Activated naive CD4-positive, alpha-beta T cell treated with anti-CD3 and anti-CD28 coated beads for 36 hours (primary cell): Measurements from ENCODE around the gene POLR3B. TPM values are rescaled to one million over a fixed set of nuclear protein-coding genes. Genes with fewer than 3 reads are reported as not detected.

ENCODE experiments used
- CTCF ChIA-PET: fragments of 350-600 bp; sonication (Branson Sonifier 250); formaldehyde crosslinking; loops from one replicate; lab custom pipeline; 2021; ENCODE audit warnings: antibody characterized with exemption; lab: Charles Lee
- DNase-seq: peaks from one replicate; pipeline ENCODE4 v3.0.0-alpha.2; 2020
- H3K27ac Mint-ChIP-seq: one replicate; pipeline ENCODE4 v1.8.0; 2021; ENCODE audit warnings: mild to moderate bottlenecking, mixed read lengths
- H3K27me3 Mint-ChIP-seq: one replicate; pipeline ENCODE4 v1.8.0; 2021; ENCODE audit warnings: low read depth, mixed read lengths
- H3K36me3 Mint-ChIP-seq: one replicate; pipeline ENCODE4 v1.8.0; 2021; ENCODE audit warnings: low read depth, mixed read lengths
- H3K4me1 Mint-ChIP-seq: one replicate; pipeline ENCODE4 v1.8.0; 2021; ENCODE audit warnings: low read depth, mixed read lengths
- H3K4me3 Mint-ChIP-seq: one replicate; pipeline ENCODE4 v1.8.0; 2021; ENCODE audit warnings: mild to moderate bottlenecking, moderate library complexity, mixed read lengths
- H3K9me3 Mint-ChIP-seq: one replicate; pipeline ENCODE4 v1.8.0; 2021; ENCODE audit warnings: mixed read lengths
- intact Hi-C: fragments of 100-400 bp; cut with micrococcal nuclease; formaldehyde crosslinking; loops from one replicate; pipeline ENCODE4 v1.15.1; 2023
- total RNA-seq, 2 experiments: library from RNA; stranded (reverse); gene quantifications; one replicate each; pipeline ENCODE4 v1.2.3, GENCODE V29; 2021

The POLR3B gene
- total RNA-seq, 2 experiments from 2014 or later = 6.4 to 6.8 TPM

DNA sequence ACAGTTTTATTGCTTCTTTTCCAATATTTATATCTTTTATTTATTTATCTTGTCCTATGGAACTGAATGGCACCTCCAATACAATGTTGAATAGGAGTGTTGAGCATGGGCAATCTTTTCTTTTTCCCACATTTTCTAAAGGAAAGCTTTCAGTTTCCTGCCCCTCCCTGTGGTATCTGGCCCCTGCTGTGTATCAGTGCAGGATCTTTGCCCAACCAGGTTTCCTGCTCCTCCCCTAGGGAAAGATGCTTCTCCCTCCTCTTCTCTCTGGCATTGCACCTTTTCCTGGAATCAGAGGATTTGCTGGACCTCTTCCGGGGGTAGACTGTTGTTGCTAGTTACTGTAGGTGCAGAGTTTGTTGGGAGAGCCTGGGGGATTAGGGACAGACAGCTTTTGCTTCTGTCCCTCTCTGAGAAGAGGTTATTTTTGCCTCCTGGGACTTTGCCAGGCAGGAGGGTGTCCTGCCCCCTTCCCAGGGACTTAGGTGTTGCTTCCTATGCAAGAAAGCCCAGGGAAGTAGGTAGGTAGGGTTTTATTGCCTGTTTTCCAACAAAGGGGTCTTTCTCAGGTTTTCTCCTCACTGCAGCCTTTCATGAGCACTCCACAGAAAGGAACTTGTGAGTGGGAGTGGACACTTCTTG lies 67.6 kb downstream of the POLR3B start:
- intact Hi-C loops = no loop called here
- Mint-ChIP-seq H3K4me1 (no peaks in the 10 kb centered on the region), H3K4me3 (no peak overlapping the region), H3K27ac (no peak overlapping the region), H3K36me3 (peaks cover 15% of the 10 kb centered on the region), H3K27me3 (no peaks in the 10 kb centered on the region), H3K9me3 (no peaks in the 10 kb centered on the region)
- no peak for DNase-seq
- CTCF ChIA-PET = no interaction called here

DNA sequence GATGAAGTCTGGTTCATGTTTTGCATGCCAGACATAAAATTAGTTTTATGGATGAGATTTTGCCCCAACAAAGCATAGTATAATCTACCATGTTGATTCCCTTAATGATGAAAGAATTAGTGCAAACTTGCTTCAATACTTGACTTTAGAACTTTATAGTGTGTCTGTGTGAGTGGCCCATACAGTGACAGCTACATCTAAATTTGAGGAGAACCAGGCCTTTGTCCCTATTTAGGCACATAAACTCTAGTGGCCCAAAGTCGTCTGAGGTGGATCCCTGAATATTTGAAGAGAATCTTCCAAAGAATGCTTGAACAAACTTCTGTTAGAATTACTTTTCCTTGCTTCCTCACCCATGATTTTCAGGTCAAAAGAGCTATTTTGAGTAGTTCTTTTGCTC lies 70.4 kb downstream of the POLR3B start:
- Mint-ChIP-seq H3K27me3 (no peaks in the 10 kb centered on the region), H3K36me3 (peaks cover 11% of the 10 kb centered on the region), H3K4me1 (no peaks in the 10 kb centered on the region), H3K9me3 (no peaks in the 10 kb centered on the region), H3K27ac (no peak overlapping the region), H3K4me3 (no peak overlapping the region)
- DNase-seq = no peak
- intact Hi-C loops = no loop called here
- CTCF ChIA-PET = no interaction called here

DNA sequence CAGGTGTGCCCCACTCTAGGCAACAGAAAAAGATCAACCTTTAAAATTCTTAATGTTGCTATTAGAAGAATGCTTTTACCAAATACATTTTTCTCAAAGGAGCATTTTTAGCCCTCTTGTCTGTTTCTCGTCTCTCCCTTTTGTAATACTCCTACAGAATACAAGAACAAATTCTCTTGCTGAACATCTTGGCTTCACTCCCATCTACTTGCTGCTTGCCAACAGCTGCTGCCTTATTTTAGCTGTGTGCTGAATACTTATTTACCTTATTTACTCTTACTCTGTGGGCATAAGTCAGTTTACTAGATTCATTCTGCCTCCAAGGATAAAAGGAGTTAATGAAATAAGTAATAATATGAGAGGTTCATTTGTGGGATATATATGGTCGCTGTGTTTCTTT lies 70.8 kb downstream of the POLR3B start:
- CTCF ChIA-PET = no interaction called here
- Mint-ChIP-seq H3K36me3 (peaks cover 7% of the 10 kb centered on the region), H3K4me1 (no peaks in the 10 kb centered on the region), H3K9me3 (no peaks in the 10 kb centered on the region), H3K27me3 (no peaks in the 10 kb centered on the region), H3K27ac (no peak overlapping the region), H3K4me3 (no peak overlapping the region)
- intact Hi-C loops = no loop called here
- DNase-seq = no peak

DNA sequence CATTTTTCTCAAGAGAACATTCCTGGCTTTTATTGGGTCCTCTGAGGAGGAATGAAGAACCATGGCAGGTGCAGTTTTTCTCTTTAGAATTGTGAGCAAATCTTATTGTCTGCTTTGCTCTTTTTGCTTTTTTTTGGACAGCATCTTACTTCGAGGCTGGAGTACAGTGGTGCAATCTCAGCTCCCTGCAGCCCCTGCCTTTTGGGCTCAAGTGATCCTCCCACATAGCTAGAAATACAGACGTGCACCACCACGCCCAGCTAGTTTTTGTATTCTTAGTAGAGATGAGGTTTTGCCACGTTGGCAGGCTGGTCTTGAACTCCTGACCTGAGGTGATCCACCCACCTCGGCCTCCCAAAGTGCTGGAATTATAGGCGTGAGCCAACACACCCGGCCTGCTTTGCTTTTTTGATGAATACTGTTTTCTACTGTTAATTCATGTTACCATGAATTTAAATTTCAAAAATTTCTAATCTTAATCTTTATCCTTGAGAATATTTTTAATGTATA lies 71.5 kb downstream of the POLR3B start:
- Mint-ChIP-seq H3K4me3 (no peak overlapping the region), H3K36me3 (peaks cover 6% of the 10 kb centered on the region), H3K4me1 (no peaks in the 10 kb centered on the region), H3K27me3 (no peaks in the 10 kb centered on the region), H3K27ac (no peak overlapping the region), H3K9me3 (no peaks in the 10 kb centered on the region)
- intact Hi-C loops = no loop called here
- no peak for DNase-seq
- CTCF ChIA-PET = no interaction called here

DNA sequence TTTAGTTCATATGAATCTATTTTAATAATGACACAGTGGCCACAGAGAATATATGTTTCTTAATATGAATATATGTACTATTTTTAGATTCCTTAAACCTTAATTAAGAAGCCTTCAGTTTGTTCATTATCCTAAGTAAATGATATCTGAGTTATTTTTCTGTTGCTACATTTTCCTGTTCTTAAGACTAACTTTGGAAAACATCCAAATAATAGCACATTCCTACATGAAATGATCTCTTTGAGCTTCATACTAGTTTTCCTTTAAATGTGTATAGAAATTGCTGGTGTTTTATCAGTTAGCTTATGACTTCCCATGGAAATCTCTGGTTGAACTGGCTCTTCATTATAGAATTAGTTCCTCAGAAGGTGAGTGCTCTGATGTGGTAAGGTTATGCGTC lies 72.1 kb downstream of the POLR3B start:
- intact Hi-C loops = no loop called here
- Mint-ChIP-seq H3K4me3 (no peak overlapping the region), H3K27ac (no peak overlapping the region), H3K4me1 (no peaks in the 10 kb centered on the region), H3K9me3 (no peaks in the 10 kb centered on the region), H3K27me3 (no peaks in the 10 kb centered on the region), H3K36me3 (peaks cover 9% of the 10 kb centered on the region)
- DNase-seq = no peak
- CTCF ChIA-PET = interaction anchor here (0.6 kb wide), 1 partner anchor 15 kb away, joined by 3 read pairs; no protein-coding TSS in a partner anchor

DNA sequence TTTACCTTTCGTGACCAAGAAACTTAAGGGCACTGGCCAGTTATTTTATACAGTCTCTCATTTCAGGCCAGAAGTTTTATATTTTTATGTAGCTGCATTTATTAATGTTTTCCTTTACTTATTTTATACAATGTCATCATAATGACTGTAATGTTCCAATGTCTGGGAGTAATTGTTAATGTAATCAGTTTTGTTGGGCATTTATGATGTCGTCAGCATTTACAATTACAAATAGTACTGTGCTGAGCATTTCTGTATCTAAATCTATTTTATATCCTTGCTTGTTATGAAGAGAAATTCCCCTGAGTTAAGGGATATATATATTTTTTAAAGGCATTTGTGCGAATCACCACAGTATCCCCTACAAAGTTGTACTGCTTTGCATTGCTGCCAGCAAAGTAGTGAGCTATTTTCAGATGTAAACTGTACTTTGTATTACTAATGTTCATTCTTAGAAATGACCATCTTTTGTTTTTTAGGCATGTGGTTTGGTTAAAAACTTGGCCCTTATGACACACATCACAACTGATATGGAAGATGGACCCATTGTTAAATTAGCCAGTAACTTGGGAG lies 74.4 kb downstream of the POLR3B start:
- H3K4me1 Mint-ChIP-seq = no peaks in the 10 kb centered on the region
- H3K36me3 Mint-ChIP-seq = peaks cover 14% of the 10 kb centered on the region
- no peak for DNase-seq
- H3K27ac Mint-ChIP-seq = no peak overlapping the region
- H3K27me3 Mint-ChIP-seq = no peaks in the 10 kb centered on the region
- no peaks in the 10 kb centered on the region for H3K9me3 Mint-ChIP-seq
- CTCF ChIA-PET = no interaction called here
- no peak overlapping the region for H3K4me3 Mint-ChIP-seq
- intact Hi-C loops = no loop called here

DNA sequence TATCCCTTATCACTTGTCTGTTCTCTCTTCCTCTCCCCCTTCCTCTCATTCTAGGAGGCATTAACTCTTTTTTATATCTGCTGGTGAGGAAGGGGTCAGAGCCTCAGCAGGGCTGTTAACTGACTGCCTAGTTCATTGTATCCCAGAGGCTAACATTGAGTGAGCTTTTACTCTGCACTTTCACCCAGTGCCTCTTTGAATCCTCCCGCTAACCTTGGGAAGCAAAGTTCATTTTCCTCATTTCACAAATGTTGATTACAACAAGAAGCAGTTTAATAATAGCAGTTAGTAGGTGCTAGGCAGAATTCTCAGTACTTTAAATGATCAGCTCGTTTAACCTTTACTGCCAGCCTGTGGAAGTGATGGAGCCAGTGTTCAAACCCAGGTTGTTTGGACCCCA lies 75.5 kb downstream of the POLR3B start:
- H3K9me3 Mint-ChIP-seq = no peaks in the 10 kb centered on the region
- CTCF ChIA-PET = no interaction called here
- no peak overlapping the region for H3K27ac Mint-ChIP-seq
- peaks cover 22% of the 10 kb centered on the region for H3K36me3 Mint-ChIP-seq
- no peak overlapping the region for H3K4me3 Mint-ChIP-seq
- H3K27me3 Mint-ChIP-seq = no peaks in the 10 kb centered on the region
- H3K4me1 Mint-ChIP-seq = no peaks in the 10 kb centered on the region
- intact Hi-C loops = no loop called here
- no peak for DNase-seq

DNA sequence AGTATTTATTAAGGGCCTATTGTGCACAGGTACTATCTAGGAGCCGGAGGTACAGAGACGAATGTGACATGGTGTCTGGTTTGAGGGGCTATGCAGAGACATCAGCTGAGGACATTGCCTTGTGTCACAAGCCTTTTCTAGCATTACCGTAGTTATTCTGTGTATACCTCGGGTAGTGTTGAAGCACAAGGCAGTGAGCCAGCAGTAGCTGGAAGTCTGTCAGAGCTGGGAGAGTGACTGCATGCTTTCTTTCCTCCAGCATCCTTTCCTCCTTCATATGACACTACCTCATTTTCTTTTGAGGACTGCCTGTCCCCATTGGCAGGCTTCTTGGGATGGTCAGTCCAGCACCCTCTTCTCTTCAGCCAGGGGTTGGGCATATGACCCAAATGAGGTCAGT lies 77.0 kb downstream of the POLR3B start:
- Mint-ChIP-seq H3K36me3 (peaks cover 24% of the 10 kb centered on the region), H3K9me3 (no peaks in the 10 kb centered on the region), H3K4me3 (no peak overlapping the region), H3K4me1 (no peaks in the 10 kb centered on the region), H3K27ac (no peak overlapping the region), H3K27me3 (no peaks in the 10 kb centered on the region)
- intact Hi-C loops = no loop called here
- no peak for DNase-seq
- CTCF ChIA-PET = no interaction called here

DNA sequence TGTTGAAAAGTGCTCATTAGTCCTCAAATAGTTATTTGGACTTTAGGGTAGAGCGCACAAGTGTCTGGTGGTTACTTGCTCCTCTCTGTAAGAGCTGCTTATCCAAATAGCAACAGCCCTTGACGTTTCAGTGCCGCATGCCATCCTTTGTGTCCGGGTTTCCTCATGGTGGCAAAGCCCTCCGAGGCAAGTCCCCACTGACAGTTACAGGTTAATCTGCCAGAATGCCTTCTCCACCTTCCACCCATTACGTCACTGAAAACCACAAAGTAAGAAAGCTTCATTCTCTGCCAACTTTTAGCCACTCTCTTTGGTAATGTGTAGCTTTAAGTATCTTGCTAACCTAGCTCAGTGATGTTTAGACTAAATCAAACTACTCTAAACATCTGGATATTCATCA lies 78.6 kb downstream of the POLR3B start:
- intact Hi-C loops = no loop called here
- no peak for DNase-seq
- Mint-ChIP-seq H3K4me3 (no peak overlapping the region), H3K27ac (no peak overlapping the region), H3K36me3 (peaks cover 33% of the 10 kb centered on the region), H3K27me3 (no peaks in the 10 kb centered on the region), H3K4me1 (no peaks in the 10 kb centered on the region), H3K9me3 (no peaks in the 10 kb centered on the region)
- CTCF ChIA-PET = no interaction called here

DNA sequence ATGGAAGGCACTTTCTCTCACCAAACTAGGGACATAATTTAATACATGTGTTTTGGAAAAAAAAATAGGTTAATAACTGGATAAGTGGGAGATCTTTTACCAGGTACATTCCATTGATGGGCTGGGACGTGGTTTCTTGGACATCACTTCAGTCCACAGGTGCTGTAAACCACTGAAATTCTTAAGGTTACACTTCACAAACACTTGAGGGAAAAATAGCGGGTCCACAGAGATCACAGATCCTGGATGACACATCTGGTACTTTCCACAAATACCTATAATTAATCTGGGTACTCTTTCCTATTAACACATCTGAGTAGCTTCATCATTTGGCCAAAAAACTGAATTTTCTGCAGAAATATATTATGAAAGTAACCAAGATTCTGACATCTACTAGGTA lies 85.0 kb downstream of the POLR3B start:
- no peaks in the 10 kb centered on the region for H3K4me1 Mint-ChIP-seq
- CTCF ChIA-PET = no interaction called here
- no peak for DNase-seq
- no peaks in the 10 kb centered on the region for H3K9me3 Mint-ChIP-seq
- H3K4me3 Mint-ChIP-seq = no peak overlapping the region
- intact Hi-C loops = no loop called here
- H3K36me3 Mint-ChIP-seq = peaks cover 16% of the 10 kb centered on the region
- no peaks in the 10 kb centered on the region for H3K27me3 Mint-ChIP-seq
- no peak overlapping the region for H3K27ac Mint-ChIP-seq

DNA sequence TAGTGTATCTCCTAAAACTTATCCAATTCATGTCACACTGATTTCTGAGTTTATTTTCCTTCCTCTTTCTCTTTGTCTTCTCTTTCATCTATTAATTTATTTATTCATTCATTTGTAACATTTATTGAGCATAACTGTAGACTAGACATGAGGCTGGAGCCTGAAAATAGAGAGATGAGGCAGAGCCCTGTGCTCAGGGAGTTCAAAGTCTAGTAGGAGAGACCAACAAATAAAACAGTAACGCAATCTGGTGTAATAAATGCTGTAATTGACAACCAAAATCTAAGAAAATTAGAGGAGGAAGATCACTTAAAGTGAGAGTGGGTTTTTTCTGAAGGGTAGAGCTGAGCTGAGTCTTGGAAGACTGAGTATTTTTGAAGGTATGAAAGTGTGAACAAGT lies 87.5 kb downstream of the POLR3B start:
- H3K4me3 Mint-ChIP-seq = no peak overlapping the region
- H3K36me3 Mint-ChIP-seq = peaks cover 11% of the 10 kb centered on the region
- CTCF ChIA-PET = no interaction called here
- H3K27me3 Mint-ChIP-seq = no peaks in the 10 kb centered on the region
- DNase-seq = no peak
- H3K4me1 Mint-ChIP-seq = no peaks in the 10 kb centered on the region
- no peaks in the 10 kb centered on the region for H3K9me3 Mint-ChIP-seq
- H3K27ac Mint-ChIP-seq = no peak overlapping the region
- intact Hi-C loops = no loop called here

DNA sequence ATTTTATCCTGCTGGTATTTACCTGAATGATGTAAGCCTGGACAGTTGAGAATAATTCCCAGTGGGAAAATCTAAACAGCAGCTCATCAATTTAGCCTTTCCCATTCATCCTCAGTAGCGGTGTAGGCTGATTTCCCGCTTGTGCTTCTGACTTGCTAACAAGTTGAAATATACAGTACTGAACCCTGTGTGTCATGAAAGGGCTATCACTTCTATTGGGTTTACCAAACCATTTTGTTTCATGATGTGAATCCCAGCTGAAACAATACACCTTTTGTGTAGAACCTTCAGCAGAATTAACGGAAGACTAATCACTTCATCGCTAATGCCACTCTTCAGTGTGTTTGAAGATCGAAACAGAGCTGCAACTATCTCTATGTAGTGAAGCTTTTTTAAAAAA lies 88.4 kb downstream of the POLR3B start:
- Mint-ChIP-seq H3K4me3 (no peak overlapping the region), H3K27me3 (no peaks in the 10 kb centered on the region), H3K4me1 (no peaks in the 10 kb centered on the region), H3K9me3 (no peaks in the 10 kb centered on the region), H3K36me3 (peaks cover 4% of the 10 kb centered on the region), H3K27ac (no peak overlapping the region)
- intact Hi-C loops = no loop called here
- CTCF ChIA-PET = interaction anchor here (0.6 to 0.7 kb wide), 2 partner anchors 13 to 66 kb away, joined by 3 to 4 read pairs; no protein-coding TSS in a partner anchor
- no peak for DNase-seq

DNA sequence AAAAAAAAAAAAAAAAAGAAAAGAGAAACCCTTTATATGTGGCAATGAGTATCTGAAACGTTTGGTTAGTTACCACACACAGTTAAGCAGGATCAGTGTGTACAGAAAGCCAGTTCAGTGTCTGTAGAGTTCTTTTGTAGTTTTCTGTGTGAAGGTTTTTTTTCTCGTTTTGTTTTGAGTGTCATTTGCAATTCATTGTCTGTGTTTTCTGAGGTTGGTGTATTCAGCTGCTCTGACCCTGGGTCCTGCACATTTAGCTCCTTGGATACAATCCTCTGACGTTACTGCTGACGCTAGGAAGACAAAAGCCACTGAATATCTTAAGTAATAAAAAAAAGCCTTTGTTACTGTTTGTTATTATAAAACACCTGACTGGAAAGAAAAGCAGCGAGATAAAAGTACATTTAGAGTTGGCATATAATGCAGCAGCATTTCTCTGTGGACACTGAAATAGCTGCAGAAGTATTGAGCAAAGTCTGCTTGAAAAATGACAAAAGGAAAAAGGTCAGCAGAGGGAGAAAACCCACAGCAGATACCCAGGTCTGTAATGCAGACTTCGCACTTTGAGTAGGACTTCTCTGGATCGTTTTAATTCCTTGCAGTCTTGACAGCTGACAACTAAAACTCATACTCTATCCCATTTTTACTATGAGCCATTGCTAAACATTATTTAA lies 89.0 kb downstream of the POLR3B start:
- DNase-seq = no peak
- no peak overlapping the region for H3K4me3 Mint-ChIP-seq

More for the DNA sequence above, 89.0 kb downstream of the POLR3B start:
- Mint-ChIP-seq H3K27me3 (no peaks in the 10 kb centered on the region), H3K4me1 (no peaks in the 10 kb centered on the region), H3K27ac (no peak overlapping the region), H3K36me3 (peaks cover 4% of the 10 kb centered on the region), H3K9me3 (no peaks in the 10 kb centered on the region)
- intact Hi-C loops = no loop called here
- CTCF ChIA-PET = interaction anchor here (0.6 kb wide), 1 partner anchor 12 kb away, joined by 4 read pairs; no protein-coding TSS in a partner anchor
